ENCODE data around the gene AUP1. TPM values are rescaled to one million over a fixed set of nuclear protein-coding genes. Genes with fewer than 3 reads are reported as not detected.
A peak's percentile ranks its signal among the peaks of the same experiment; 100 is the strongest.

Gene AUP1
- total and polyA plus RNA-seq, 2 of the 4 experiments (the other 2 are of a cell fraction): 47.5 to 100.0 TPM

DNA sequence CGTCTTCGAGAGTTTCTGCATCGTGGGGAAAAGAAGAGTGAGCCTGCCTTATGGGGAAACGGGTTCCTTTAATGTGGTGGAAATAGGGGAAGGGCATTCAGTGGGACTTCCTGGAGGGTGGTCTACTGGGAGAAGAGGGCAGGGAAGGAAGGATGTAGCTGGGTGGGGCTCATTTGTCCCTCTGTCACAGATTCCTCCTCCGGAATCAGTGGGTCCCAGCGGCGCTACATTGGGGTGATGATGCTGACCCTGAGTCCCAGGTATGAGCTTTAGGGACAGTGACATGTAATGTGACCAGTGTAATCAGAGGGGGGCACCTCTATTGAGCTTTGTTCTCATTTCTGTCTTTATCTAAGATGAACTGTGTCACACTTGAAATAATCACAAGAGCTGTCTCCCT is 2.2 kb upstream of the AUP1 start:
- ChIA-PET CTCF (interaction anchor here (1.3 to 3.0 kb wide), 2 partner anchors 48 to 56 kb away, joined by 3 to 14 read pairs; no protein-coding TSS in a partner anchor), POLR2A (ENCODE audit: unreplicated experiment) (no interaction called here)
- peaks cover 13% of the 10 kb centered on the region for H4K20me1 ChIP-seq (ENCODE audit: insufficient read depth, low read length)
- H3K56ac ChIP-seq (ENCODE audit: extremely low read depth, insufficient read depth, low read length): no peak overlapping the region
- H3K4ac ChIP-seq (ENCODE audit: low read depth, low read length): 0 out of 2 replicates have a peak overlapping the region, but pooled peaks have one; percentile 89
- WGBS, 2 experiments (ENCODE audit: extremely low coverage in 2 of 2, insufficient read length in 1 of 2): 81% methylated on average over 3 of the region's 7 CpGs; no CpG with 5 or more reads in 1 of the 2 experiments
- H3K9me1 ChIP-seq (ENCODE audit: insufficient read depth, low read length): peaks cover 17% of the 10 kb centered on the region
- BruUV-seq (replicated peaks): no TSS peak
- H2BK20ac ChIP-seq (ENCODE audit: low read depth, low read length): no peak overlapping the region
- DNase-seq: no peak
- H4K5ac ChIP-seq (ENCODE audit: low read depth, low read length): peak overlapping the region; percentile 38; the same call in 1 of the 2 replicates
- peak overlapping the region; percentile 90; the same call in 1 of the 2 replicates for H3K9ac ChIP-seq (ENCODE audit: low read depth, low read length)
- H3K27me3 ChIP-seq (ENCODE audit: control insufficient read depth, insufficient read depth, low read length): no peaks in the 10 kb centered on the region
- no peak overlapping the region for H2BK5ac ChIP-seq (ENCODE audit: low read depth, low read length, poor library complexity, severe bottlenecking)
- dilution Hi-C loops (cut with HindIII; ENCODE audit: low sequenced_read_pairs, unreplicated experiment): no loop called here
- H2BK120ac ChIP-seq (ENCODE audit: low read depth, low read length): no peak overlapping the region
- H3K4me2 ChIP-seq (ENCODE audit: low read depth, low read length): no peak overlapping the region
- no peak overlapping the region for H2BK15ac ChIP-seq (ENCODE audit: low read depth, low read length)
- intact Hi-C loops (cut with micrococcal nuclease): no loop called here
- H4K8ac ChIP-seq (ENCODE audit: low read depth in 2 of 2, low read length in 2 of 2): peak overlapping the region in 1 of 2 experiments; percentile 71; a peak in 1 of 4 replicates
- H4K91ac ChIP-seq (ENCODE audit: insufficient read depth, low read depth, low read length): no peak overlapping the region; the same call in 1 of the 2 replicates
- in situ Hi-C loops (cut with MboI; ENCODE audit: low sequenced_read_pairs): no loop called here
- H3K79me1 ChIP-seq (ENCODE audit: low read depth in 1 of 2, low read length in 2 of 2): peaks cover 32 to 49% of the 10 kb centered on the region in 2 experiments
- peak overlapping the region; percentile 61; the same call in 1 of the 2 replicates for H2AK5ac ChIP-seq (ENCODE audit: low read depth, low read length)
- no peak overlapping the region for H3K23ac ChIP-seq (ENCODE audit: low read depth, low read length)
- H3K4me3 ChIP-seq (ENCODE audit: insufficient read depth, low read depth, low read length): no peak overlapping the region
- peaks cover 37% of the 10 kb centered on the region for H3K36me3 ChIP-seq (ENCODE audit: control insufficient read depth, insufficient read depth, low read length)
- ATAC-seq (ENCODE audit: low read depth): no peak
- no peak overlapping the region for H3K27ac ChIP-seq (ENCODE audit: insufficient read depth, low read length)
- H3K14ac ChIP-seq (replicated peaks; ENCODE audit: low read depth, low read length): no peak overlapping the region
- TF ChIP-seq RAD21 (IDR thresholded peaks at IDR 0.05; ENCODE audit: low read length) (no peak), POLR2A (IDR thresholded peaks at IDR 0.05; ENCODE audit: low read depth, low read length) (no peak), CHD1 (IDR thresholded peaks at IDR 0.05; ENCODE audit: low read depth, low read length) (no peak), MAZ (IDR thresholded peaks at IDR 0.05; ENCODE audit: borderline replicate concordance, low read depth, low read length) (no peak), CEBPB (IDR thresholded peaks at IDR 0.05; ENCODE audit: low read depth, low read length) (no peak), RCOR1 (IDR thresholded peaks at IDR 0.05; ENCODE audit: insufficient replicate concordance, low read length) (no peak), MAFK (IDR thresholded peaks at IDR 0.05; ENCODE audit: low read depth, low read length) (no peak), MXI1 (IDR thresholded peaks at IDR 0.05; ENCODE audit: borderline replicate concordance, low read depth, low read length) (no peak), RFX5 (IDR thresholded peaks at IDR 0.05; ENCODE audit: low read depth, low read length) (no peak), SMC3 (IDR thresholded peaks at IDR 0.05; ENCODE audit: low read depth, low read length) (no peak), NFE2L2 (IDR thresholded peaks at IDR 0.05; ENCODE audit: low read depth, low read length) (no peak), FOS (IDR thresholded peaks at IDR 0.05; ENCODE audit: low read depth, low read length) (no peak), BHLHE40 (IDR thresholded peaks at IDR 0.05; ENCODE audit: low read depth, low read length) (no peak)
- TF ChIP-seq, protein P1, sequence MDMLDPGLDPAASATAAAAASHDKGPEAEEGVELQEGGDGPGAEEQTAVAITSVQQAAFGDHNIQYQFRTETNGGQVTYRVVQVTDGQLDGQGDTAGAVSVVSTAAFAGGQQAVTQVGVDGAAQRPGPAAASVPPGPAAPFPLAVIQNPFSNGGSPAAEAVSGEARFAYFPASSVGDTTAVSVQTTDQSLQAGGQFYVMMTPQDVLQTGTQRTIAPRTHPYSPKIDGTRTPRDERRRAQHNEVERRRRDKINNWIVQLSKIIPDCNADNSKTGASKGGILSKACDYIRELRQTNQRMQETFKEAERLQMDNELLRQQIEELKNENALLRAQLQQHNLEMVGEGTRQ (IDR thresholded peaks at IDR 0.05; ENCODE audit: low read depth, low read length): no peak
- TF ChIP-seq, protein P2, sequence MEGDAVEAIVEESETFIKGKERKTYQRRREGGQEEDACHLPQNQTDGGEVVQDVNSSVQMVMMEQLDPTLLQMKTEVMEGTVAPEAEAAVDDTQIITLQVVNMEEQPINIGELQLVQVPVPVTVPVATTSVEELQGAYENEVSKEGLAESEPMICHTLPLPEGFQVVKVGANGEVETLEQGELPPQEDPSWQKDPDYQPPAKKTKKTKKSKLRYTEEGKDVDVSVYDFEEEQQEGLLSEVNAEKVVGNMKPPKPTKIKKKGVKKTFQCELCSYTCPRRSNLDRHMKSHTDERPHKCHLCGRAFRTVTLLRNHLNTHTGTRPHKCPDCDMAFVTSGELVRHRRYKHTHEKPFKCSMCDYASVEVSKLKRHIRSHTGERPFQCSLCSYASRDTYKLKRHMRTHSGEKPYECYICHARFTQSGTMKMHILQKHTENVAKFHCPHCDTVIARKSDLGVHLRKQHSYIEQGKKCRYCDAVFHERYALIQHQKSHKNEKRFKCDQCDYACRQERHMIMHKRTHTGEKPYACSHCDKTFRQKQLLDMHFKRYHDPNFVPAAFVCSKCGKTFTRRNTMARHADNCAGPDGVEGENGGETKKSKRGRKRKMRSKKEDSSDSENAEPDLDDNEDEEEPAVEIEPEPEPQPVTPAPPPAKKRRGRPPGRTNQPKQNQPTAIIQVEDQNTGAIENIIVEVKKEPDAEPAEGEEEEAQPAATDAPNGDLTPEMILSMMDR (conservative IDR thresholded peaks at IDR 0.05; ENCODE audit: low read depth, low read length): no peak
- TF ChIP-seq, protein P3, sequence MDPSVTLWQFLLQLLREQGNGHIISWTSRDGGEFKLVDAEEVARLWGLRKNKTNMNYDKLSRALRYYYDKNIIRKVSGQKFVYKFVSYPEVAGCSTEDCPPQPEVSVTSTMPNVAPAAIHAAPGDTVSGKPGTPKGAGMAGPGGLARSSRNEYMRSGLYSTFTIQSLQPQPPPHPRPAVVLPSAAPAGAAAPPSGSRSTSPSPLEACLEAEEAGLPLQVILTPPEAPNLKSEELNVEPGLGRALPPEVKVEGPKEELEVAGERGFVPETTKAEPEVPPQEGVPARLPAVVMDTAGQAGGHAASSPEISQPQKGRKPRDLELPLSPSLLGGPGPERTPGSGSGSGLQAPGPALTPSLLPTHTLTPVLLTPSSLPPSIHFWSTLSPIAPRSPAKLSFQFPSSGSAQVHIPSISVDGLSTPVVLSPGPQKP (IDR thresholded peaks at IDR 0.05; ENCODE audit: borderline replicate concordance, low read depth, low read length): no peak
- peaks cover 12% of the 10 kb centered on the region for H3K4me1 ChIP-seq (ENCODE audit: control insufficient read depth, insufficient read depth, low read length)
- H2AFZ ChIP-seq (replicated peaks; ENCODE audit: low read length, poor library complexity): no peak overlapping the region
- no peak overlapping the region for H3K18ac ChIP-seq (ENCODE audit: low read depth, low read length)
- H2AK9ac ChIP-seq (replicated peaks; ENCODE audit: low read depth, low read length, poor library complexity): peak overlapping the region; percentile 100
- H3K9me3 ChIP-seq (ENCODE audit: control insufficient read depth, insufficient read depth, low read length): no peaks in the 10 kb centered on the region

Data from IMR-90 (cell line).